Body of pancreas (tissue), 4 donors: ENCODE measurements around the gene METTL24.

ENCODE experiments used
- POLR2A ChIP-seq, 3 donors: fragments of 450-650 bp; IDR thresholded peaks; one replicate each; pipeline ENCODE4 v1.6.1; 2016; ENCODE audit warnings: antibody characterized with exemption in 3 of 3, mild to moderate bottlenecking in 2 of 3
- TF ChIP-seq, protein P1 (sequence below), 7 experiments: fragments of 450-650 bp in 4 of 7; fragments of 200-600 bp in 3 of 7; sonication (generic) in 3 of 7; IDR thresholded peaks; one replicate each; pipeline ENCODE4 v1.5.1; 2016 to 2019; ENCODE audit warnings: antibody characterized with exemption in 7 of 7

- TF ChIP-seq POLR2A (IDR thresholded peaks at IDR 0.05): no peak
- TF ChIP-seq, protein P1, sequence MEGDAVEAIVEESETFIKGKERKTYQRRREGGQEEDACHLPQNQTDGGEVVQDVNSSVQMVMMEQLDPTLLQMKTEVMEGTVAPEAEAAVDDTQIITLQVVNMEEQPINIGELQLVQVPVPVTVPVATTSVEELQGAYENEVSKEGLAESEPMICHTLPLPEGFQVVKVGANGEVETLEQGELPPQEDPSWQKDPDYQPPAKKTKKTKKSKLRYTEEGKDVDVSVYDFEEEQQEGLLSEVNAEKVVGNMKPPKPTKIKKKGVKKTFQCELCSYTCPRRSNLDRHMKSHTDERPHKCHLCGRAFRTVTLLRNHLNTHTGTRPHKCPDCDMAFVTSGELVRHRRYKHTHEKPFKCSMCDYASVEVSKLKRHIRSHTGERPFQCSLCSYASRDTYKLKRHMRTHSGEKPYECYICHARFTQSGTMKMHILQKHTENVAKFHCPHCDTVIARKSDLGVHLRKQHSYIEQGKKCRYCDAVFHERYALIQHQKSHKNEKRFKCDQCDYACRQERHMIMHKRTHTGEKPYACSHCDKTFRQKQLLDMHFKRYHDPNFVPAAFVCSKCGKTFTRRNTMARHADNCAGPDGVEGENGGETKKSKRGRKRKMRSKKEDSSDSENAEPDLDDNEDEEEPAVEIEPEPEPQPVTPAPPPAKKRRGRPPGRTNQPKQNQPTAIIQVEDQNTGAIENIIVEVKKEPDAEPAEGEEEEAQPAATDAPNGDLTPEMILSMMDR (IDR thresholded peaks at IDR 0.05): no peak
These were observed 29.8 kb upstream of the METTL24 start for GRCh38 chr6:110387986-110388385.
